Stimulated activated CD4-positive, alpha-beta T cell treated with anti-CD3 and anti-CD28 coated beads, TNF-alpha, amount 100 ng/mL, for 4 hours (primary cell): Measurements from ENCODE around the gene TMCC3.
"Not testable (repeated sequence)": the region's sequence is repeated elsewhere in the genome, so short reads cannot be mapped to it uniquely, and the experiment has no call there.

ENCODE experiments used
- DNase-seq, 3 experiments: peaks; one replicate each; pipeline ENCODE4 v3.0.0-alpha.2; 2020; ENCODE audit warnings: low read depth in 3 of 3

The TMCC3 gene

DNA sequence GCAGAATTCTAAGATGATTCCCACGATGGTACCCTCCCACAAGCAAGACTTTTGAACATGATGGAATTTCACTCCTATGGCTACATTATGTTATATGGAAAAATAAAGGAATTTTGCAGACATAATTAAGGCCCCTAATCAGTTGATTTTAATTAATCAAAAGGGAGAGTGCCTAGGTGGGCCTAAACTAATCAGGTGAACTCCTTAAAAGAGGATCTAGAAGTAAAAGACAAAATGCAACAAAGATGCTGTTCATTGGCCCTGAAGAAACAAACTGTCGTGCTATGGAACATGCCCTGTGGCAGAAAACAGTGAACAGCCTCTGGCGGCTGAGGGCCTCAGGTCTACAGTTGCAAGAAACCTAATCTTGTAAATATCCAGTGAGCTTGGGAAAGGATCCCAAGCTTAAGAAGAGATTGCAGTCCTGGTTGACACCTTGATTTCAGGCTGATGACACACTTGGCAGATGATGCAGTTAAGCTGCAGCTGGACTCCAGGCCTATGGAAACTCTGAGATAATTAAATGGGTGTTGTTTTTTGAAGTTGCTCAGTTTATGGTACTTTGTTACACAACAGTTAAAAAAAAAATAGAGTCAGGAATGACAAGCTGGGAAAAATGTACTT lies 13.8 kb downstream of the TMCC3 start:
- DNase-seq = no peak

DNA sequence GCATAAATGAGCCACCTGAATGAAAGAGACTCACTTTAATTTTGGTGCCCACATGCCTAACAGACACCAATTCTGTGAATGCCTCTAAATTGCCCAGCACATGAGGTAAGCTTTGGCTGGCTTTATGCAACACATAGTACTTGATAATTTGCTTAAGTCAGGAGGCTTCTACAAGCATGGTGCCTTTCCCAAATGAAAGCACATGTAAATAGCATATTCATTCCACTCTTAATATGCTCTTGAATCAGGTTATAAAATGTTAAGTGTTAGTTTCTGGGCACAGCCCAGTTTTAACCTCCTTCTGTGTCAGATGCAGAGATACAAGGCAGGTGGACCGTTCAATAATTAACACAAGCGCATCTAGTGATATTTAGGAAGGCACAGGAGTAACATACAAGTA lies 15.6 kb downstream of the TMCC3 start:
- no peak for DNase-seq

DNA sequence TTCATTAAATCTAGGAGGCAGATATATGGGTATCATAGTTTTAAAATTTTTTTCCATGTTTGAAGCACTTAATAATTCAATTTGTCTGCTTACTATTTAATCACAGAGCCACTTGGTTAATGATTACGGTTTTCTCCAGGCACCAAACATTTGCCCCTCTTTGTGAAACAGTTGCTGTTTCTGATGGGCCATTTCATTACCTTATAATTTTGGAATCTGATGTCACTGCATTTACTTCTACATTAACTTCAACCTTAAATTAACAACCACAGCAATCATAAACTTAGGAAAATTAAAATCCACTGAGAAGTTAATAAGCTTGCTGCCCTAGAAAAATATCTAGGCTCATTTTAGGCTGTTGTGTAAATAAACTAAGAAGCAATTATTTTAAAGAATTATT lies 17.0 kb downstream of the TMCC3 start:
- DNase-seq = no peak

DNA sequence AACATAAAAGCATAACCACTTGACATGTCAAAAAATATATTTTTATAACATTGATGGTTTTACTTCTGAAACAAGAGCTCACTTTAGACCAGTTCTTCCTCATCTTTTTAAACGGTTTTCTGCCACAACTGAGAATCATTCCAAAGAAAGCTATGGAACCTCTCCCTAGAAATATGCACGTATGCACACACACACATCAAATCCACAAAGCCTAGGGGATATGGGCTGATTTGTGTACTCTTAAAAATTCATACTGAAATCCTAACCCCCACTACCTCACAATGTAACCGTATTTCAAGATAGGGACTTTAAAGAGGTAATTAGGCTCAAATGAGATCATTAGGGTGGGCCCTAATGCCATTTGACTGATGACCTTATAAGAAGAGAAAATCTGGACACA lies 19.3 kb downstream of the TMCC3 start:
- DNase-seq = no peak

DNA sequence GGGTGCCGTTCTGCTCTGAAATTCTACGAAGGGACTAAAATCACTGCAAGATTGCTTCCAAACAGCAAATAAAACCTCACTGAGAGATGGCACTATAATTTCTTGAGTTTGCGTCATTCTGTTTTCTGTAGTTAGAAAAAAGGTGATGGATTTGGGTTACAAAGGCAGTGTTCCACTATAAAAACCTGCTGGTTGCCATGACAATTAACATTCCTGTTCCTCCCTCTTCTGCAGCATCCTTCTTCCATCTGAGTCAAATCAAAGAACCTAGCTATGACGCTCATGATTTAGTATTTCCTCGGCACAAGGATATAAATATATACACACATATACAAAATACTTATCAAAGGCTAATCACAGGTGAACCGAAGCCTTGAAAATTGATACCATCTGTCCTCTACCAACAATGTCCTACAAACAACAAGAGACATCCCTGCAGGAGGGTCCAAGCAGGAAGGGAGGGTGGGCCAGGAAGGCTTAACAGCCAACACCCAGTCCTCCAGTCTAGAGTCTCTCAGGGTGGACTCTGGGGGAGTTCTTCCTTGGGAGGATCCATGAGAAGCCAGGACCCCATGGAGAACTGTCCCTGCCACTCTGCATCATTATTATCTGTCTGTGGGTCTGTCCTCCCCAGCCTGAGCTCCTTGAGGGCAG lies 21.4 kb downstream of the TMCC3 start:
- DNase-seq = no peak

DNA sequence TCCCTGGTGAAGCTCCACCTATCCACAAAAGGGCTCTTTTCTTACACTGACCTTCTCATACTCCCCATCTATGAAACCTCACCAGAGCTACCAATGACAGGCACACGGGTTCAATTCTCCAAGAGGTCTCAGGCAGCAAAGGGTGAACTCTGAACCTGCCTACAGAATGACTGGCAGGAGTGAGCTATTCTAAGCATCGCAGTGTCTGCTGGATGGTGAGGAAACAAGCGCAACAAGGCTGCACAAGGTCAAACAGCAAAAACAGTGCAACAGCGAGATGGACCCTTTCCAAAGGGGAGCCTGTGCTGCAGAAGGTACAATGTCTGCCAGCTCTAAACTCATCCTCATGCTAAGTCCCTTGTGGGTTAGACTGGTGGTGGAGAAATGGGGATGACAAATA lies 22.0 kb downstream of the TMCC3 start:
- DNase-seq = no peak

DNA sequence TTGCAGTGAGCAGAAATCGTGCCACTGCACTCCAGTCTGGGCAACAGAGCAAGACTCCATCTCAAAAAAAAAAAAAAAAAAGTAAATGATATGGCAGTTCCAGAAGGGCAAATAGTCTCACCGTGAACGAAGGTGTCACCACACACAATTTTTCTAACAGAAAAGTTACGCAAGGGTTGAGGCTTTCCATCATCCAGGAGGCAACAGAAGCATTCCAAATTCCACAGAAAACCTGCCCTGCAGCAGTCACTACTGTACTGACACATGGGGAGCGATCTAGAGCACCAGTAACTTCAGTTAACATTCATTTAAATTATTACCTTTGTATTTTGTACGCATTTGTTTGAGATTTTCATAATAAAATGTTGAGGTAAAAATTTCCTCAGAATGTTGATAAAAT lies 24.8 kb downstream of the TMCC3 start:
- no peak for DNase-seq

DNA sequence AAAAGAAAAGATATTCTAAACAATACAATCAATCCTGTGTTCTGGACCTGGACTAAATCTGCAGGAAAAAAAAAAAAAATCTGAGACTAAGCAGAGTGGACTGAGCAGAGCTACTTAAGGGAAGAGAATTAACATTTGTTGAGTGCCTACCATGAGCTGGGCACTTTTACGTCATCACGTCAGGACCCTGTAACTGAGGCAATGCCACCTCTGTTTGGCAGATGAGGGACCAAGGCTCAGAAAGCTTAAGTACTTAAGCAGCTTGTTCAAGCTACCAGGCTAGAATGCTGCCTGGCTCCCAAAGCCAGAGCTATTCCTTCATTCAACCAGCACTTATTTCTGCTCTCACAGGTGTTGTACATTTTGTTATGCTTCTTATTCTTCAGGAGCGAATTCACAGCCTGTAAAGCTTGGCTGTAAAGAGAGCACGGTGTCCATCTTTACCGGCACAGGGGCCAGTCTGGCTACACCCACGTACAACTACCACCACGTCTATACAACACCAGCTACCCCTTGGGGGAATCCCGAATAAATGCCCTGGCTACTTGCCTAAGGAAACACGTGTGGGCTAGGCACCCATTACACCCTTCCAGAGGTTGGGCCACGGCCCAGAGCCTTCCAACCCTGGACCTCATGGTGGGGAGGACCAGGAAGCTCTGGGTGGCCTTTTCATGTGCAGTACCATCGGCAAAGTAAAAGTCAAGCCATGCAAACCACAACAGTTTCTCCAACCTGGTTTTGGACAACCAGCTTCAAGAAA lies 27.0 kb downstream of the TMCC3 start:
- no peak for DNase-seq

DNA sequence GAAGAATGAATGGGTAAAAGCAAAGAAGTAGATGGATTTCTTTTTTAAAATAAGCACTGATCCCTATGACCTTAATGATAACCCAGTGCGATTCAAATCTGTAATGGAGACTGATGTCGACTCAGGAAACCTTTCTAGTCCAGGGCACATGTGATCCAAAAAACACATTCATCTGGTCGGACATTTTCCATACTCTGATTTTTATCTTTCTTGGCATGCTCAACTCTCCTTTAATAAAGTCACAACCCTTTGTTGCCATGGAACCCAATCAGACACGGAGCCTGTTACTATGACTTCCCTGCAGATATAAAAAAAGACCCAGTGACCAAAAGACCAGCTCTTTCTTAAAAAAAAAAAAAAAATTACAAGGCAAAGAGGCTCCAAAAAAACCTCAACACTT lies 27.9 kb downstream of the TMCC3 start:
- no peak for DNase-seq

DNA sequence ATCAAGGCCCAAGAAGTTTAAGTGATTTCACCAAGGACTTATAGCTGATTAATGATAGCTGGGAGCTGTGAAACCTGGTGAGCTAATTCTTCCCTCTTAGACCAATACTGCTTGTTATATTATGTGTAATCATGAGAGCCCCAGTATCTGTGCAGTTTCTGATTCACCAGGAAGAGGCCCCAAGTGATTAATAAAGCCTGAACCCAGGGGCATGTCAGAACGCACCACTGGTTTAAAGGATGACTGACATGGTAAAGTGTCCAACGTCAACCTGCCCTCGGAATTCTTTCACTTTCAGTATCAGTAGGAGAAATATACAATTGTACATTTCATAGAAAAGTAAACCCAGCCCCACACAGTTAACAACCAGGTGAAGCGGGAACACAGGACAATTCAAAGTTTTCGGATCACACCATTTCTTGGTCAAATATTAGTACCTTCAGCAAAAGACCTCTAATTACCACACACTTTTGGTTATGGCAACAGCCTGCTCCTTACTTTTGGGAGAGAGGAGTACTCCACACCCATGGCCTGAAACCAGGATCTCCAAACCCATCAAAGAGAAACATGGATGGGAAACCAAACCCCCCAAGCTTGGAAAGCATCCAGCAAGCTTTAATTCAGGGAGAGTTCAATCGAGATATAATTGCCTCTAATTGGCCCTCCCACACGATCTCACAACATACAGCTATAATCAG lies 28.5 kb downstream of the TMCC3 start:
- DNase-seq = peak in 1 of 3 experiments; percentile 8

DNA sequence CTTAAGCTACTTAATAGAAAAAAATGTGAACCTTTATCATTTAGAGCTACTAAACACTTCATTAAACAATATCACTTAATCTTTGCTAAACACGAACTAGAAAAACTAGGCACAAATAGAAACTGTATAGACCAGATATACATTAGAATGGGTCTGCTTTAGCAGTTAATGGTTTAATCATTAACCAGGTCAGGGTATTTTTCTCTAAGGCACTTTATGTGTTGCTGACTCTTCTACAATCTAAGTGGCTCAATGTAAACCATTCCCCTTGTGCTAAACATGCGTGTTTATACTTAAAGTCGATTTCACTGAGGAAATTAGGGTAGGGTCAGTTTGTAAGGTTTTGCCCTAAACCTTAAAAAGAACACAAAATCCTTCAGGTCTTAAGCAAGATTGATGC lies 29.7 kb downstream of the TMCC3 start:
- DNase-seq = no peak

DNA sequence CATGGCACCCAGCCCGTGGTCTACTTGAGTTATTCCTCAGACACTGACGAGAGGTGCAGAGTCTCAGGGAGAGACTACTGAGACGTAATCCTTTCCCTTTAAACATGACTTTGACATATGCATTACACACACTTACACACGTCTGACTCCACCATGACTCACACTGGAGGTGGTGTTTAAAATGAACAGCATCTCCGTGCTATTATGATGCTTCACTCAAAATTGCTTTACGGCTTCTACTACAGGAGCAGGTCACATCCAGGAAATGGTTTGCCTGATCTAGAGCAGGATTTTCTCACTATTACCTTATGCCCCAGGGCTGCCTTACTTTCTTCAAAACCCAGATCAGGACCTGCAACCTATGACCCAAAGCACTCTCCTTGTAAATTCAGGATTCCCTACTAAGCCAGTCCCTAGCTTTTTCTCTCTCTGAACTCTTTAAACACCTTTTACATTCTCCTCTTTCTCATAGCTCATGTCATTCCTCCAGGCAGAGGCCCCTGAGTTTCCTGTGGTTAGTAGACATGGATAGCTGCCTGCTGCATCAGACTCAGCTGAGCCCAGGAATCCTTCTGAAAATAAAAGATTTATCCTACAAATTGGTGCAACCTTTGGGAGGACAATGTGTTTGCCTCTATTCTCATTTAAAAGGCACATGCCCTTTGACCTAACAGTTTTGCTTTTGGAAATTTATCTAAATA lies 31.2 kb downstream of the TMCC3 start:
- no peak for DNase-seq

DNA sequence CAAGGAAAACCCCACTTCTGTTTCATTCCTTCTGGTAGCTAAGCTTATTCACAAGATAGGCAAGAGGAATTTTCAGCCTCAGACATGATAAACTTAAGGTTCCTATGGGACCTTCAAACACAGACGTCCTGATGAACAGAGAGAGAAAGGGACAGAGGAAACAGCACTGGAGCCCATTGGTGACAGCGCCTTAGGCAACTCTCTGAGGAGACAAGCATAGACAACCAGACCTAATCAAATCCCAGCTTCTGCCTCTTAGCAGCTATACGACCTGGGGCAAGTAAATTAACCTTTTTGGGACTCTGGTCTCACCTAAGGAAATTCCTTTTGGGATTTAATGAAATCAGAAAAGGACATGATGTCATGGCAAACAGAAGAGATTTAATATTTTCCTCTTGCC lies 33.3 kb downstream of the TMCC3 start:
- no peak for DNase-seq

DNA sequence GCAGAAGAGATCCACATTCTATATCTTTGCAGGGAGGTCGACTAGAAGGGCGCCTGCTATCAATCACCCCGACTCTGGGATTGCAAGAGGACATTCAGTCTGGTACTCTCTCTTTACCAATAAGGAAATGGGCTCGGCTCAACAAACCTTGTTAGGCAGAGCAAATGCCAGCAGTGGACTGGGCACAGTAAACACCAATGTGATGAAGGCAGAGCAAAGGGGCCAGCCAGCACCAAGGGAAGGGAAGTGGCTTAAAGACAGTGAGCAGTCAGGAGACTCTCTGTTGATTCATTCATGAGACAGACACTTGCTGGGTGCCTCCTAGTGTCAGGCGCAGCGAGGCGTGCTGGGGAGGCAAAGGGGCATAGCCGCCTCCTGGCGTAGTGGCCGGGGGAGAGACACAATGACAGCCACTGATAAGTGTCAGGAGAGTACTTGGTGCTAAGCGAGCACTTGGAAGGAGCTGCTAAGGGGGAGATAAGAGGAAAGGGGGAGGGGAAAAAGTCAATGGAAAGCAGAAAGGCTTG lies 34.1 kb downstream of the TMCC3 start:
- DNase-seq = no peak

DNA sequence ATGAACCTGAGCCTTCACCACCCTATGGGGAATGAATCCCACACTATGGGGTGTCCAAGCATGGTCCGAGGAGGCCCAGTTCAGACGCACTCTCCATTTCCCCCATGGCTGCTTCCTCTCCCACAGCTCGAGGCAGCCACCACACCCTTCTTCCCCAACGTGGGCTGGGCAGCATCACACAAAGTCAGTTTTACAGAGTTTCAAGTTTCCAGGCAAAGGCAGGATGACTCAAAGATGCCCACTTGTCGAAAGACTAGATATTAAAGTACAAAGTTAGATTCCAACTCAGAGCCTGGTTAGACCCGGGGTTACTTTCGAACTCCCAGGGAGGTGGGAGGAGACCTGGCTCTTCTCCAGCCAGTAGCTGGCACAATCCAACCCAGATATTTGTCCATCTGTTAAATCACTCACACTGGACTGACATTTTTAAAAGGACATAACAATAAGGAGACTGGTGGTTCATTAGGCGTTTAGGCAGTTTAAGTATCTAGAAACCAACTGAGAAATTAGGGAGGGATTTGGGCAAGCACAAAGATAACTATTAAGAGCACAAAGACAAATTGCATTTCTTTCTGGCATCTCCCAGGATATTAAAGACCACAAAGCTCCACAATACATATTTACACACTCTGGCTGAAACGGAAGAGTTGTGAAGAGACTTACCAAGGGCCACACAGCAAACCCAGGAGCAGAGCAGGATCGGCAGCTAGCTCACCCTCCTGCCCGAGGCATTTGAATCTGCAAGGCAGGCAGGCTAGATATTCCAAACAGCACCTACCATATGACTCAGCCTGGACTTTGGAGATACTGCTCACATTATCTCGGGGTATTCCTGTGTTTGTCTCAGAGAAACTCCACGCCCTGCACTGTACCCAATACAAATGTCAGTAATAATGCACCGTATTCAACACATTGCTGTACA lies 34.8 kb downstream of the TMCC3 start:
- no peak for DNase-seq

DNA sequence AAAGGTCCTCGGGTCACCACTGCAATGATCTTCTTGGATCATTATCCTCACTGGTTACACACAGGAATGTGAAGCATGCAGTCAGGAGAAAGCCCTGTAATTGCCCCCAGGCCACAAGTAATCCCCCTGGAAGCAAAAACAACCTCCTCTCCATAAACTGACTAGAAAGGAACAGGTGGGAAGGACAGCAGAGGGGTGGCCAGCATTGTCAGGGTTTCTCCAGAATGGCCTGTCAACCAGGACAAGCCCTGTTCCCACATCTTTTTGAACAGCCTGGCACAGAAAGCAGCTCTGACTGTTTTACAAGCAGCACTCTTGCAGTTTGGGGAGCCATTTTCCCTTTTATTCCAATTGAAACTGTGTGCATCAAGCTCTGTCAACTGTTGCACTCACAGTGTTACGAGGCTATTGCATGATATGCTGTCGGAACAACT lies 36.1 kb downstream of the TMCC3 start:
- no peak for DNase-seq

DNA sequence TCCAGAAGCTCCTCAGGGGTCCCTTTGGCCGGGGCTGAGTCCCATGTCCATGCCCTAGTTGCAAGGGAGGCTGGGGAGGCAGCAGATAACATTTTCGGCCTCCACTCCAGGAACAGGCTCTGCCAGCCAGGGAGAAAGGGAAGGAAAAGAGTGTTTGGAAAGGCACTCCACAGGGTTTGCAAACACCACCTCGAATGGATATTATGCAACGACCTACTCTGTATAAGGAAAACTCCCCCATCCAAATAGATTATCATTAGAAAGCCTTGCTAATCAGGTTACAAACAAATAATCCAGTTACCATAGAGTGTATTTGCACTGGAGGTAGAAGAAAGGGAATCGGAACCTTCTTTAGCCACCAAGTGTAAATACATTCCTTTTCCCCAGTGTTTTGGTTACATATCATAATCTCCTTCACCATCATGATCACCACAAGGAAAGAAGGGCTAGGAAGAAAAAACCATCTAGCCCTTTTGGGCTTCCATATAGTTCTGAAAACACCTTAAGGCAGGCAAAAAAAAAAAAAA lies 40.4 kb downstream of the TMCC3 start:
- no peak for DNase-seq

DNA sequence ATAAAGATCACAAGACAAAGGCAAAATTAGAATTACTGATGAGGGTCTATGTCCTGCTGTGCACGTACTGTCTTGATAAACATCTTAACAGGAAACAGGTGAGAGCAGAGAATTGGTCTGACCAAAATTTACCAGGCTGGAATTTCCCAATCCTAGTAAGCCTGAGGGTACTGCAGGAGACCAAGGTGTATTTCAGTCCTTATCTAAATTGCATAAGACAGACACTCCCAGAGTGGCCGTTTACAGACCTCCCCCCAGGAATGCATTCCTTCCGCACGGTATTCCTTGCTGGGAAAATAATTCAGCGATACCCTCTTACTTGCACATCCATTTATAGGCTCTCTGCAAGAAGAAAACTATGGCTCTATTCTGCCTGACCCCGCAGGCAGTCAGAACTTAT lies 43.5 kb downstream of the TMCC3 start:
- DNase-seq = not testable (repeated sequence)

DNA sequence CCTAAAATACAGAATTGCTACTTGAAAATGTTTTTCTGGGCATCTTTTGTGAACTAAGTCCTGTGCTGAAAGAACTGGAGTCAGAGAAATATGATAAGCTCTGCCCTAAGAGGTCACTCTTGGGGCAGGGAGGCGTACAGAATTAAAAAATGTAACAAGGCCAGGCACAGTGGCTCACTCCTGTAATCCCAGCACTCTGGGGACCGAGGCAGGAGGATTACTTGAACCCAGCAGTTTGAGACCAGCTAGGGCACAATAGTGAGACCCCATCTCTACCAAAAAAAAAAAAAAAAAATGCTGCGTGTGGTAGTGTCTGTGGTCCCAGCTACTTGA lies 46.0 kb downstream of the TMCC3 start:
- no peak for DNase-seq
